Astrocyte of the cerebellum (primary cell): ENCODE data around the gene OFD1.

Experiments used
- DNase-seq: peaks from one replicate; pipeline ENCODE4 v3.0.0-alpha.2; 2011; ENCODE audit warnings: low read depth
- H3K4me3 ChIP-seq: 2 replicates; pipeline ENCODE4 v1.5.1; 2011; ENCODE audit warnings: mild to moderate bottlenecking, low read depth, low read length, moderate library complexity
- in situ Hi-C: cut with HindIII; loops from 2 replicates; pipeline ENCODE4 v1.10.0; 2017; ENCODE audit warnings: low sequenced_read_pairs
- TF ChIP-seq, protein P1 (sequence below): IDR thresholded peaks from 2 replicates; pipeline ENCODE4 v1.5.1; 2012; ENCODE audit warnings: low read length, low read depth, moderate library complexity, mild to moderate bottlenecking; ENCODE audit errors: missing control alignments

Gene OFD1

DNA sequence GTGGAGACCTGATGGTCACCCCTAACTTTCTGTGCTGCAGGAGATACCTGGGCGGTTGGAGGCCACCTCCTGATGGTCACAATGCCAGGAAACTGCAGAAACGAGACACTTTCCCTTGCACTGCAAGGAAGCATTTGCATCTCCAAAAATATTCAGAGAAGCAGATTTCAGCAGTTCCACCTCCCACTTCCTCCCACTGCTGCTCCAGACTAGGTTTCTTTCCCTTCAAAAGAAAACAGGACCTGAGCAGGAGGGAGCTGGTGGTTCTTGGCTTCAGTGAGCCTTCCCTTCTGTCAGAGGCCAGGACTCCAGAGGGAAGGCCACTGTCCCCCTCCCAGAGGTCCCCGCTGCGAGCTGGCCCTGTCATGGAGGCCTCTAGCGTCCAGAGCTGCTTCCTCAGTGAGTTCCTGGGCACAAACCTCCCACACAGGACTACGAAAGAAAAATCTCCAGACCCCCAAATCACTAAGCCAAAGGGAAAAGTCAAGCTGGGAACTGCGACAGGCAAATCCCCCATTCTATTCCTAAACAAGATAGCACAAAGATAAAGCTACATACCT lies 46.4 kb downstream of the OFD1 start:
- no peak for DNase-seq
- TF ChIP-seq, protein P1, sequence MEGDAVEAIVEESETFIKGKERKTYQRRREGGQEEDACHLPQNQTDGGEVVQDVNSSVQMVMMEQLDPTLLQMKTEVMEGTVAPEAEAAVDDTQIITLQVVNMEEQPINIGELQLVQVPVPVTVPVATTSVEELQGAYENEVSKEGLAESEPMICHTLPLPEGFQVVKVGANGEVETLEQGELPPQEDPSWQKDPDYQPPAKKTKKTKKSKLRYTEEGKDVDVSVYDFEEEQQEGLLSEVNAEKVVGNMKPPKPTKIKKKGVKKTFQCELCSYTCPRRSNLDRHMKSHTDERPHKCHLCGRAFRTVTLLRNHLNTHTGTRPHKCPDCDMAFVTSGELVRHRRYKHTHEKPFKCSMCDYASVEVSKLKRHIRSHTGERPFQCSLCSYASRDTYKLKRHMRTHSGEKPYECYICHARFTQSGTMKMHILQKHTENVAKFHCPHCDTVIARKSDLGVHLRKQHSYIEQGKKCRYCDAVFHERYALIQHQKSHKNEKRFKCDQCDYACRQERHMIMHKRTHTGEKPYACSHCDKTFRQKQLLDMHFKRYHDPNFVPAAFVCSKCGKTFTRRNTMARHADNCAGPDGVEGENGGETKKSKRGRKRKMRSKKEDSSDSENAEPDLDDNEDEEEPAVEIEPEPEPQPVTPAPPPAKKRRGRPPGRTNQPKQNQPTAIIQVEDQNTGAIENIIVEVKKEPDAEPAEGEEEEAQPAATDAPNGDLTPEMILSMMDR: no peak
- H3K4me3 ChIP-seq: no peak overlapping the region
- in situ Hi-C loops: no loop called here

DNA sequence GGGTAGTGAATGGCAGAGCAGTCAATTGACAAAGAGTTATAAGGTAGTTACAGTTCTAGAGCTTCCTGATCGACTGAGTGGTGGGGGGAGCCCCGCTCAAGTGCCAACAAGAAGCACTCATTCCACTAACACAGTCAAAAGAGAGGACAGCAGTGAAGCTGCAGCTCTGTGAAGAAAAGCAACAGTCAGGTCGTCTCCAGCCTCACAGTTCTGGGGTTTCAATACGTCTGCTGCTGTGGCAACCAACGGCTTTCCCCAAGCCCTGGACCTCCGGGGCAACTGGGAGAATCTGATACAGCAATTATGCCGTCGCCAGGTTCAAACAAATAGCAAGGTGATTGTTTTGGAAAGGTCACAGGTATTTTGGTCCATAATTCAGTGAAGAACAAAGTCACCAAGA lies 51.5 kb downstream of the OFD1 start:
- TF ChIP-seq, protein P1: no peak
- no peak for DNase-seq
- in situ Hi-C loops: no loop called here
- H3K4me3 ChIP-seq: no peak overlapping the region

DNA sequence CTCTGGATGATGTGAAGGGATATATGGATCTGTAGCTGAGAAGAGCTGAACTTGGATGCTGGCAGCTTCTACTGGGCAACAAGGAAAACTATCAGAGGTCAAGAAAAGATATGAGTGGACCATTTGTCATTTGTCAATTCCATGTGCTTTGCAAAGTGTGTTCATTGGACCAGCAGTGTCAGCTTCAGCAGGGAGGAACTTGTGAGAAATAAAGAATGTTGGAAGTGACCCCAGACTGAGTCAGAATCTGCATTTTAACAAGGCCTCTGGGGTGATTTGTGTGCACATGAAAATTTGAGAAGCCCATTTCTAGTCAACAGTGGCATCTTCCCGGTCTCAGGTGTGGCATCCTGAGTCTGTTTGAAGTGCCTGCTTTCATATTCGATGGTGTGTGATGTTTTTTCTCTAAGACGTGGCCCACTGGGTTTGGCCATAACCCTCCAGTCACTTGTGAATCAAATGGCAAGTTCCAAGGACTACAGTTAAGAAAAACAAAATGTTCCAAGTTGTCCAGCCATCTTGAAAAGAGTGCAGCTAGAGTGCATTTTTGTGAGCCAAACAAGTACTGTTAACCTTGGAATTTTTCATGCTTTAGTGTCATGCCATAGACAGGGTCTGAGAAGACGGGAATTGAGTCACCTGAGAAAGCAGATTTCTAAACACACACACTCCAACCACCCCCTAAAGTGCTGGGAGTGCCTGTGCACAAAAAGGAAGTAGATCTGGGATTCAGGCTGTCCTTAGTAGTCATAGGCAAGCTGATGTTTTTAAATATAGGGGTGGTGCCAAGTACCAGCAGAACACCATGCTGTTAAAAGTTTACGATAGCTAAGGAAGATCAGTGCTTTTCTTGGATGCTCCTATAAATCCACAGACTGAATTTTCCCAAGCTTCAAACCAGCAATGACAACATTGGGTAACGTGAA lies 55.9 kb downstream of the OFD1 start:
- in situ Hi-C loops: no loop called here

DNA sequence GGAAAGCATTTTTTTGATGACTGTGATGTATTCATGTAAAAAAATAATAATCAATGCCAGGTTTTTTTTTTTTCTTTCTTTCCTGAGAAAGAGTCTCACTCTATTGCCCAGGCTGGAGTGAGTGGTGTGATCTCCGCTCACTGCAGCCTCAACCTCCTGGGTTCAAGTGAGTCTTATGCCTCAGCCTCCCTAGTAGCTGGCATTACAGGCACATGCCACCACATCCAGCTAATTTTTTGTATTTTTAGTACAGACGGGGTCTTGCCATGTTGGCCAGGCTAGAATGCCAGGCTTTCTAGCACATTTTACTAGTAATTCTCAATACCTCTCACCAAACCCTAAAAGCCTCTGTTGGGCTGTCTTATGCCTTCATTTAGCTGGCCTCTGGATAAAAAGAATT lies 56.6 kb downstream of the OFD1 start:
- DNase-seq: no peak
- no peak overlapping the region for H3K4me3 ChIP-seq
- in situ Hi-C loops: no loop called here
- TF ChIP-seq, protein P1: no peak

More for the DNA sequence above, 55.9 kb downstream of the OFD1 start:
- no peak for DNase-seq
- TF ChIP-seq, protein P1: no peak
- no peak overlapping the region for H3K4me3 ChIP-seq

DNA sequence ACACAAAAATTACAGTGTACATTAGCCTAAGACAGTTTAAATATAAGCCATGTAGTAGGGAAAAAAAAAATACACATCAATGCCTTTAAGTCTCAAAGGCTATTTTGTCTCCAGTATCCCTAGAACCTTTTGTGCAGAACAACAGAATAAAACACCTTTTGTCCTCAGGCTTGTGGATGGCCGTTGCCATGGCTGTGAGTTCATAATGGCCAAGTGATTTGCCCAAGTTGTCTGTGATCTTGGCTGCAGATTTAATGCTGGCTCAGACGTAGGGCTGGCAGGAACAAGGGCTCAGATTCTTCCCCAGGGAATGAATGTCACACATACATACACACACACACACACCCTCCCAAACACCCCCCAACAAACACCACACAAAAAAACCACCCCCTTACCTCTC lies 57.0 kb downstream of the OFD1 start:
- TF ChIP-seq, protein P1: no peak
- no peak for DNase-seq
- no peak overlapping the region for H3K4me3 ChIP-seq
- in situ Hi-C loops: no loop called here

DNA sequence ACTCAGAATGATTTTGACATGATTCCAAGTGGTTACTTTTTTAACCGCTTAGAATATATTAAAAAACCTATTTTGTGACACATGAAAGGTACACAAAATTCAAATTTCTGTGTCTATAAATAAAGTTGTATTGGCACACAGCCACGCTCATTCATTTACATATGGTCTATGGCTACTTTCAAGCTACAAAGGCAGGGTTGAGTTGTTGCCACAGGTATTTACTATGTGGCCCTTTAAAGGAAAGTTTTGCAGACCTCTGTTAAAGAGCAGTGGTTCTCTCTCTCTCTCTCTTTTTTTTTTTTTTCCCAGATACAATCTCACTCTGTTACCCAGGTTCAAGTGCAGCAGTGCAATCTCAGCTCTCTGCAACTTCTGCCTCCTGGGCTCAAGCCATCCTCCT lies 59.3 kb downstream of the OFD1 start:
- TF ChIP-seq, protein P1: no peak
- in situ Hi-C loops: no loop called here
- no peak for DNase-seq

More for the DNA sequence above, 59.3 kb downstream of the OFD1 start:
- no peak overlapping the region for H3K4me3 ChIP-seq
